HFFc6 (cell line): Measurements from ENCODE around the gene SVOP. TPM values are rescaled to one million over a fixed set of nuclear protein-coding genes. Genes with fewer than 3 reads are reported as not detected.

Source experiments
- DNase-seq: peaks from one replicate; pipeline ENCODE4 v3.0.0-alpha.2; 2018
- H3K27ac Mint-ChIP-seq: 2 replicates; pipeline ENCODE4 v1.8.0; 2020; ENCODE audit warnings: mild to moderate bottlenecking, mixed read lengths
- H3K27me3 Mint-ChIP-seq: 2 replicates; pipeline ENCODE4 v1.8.0; 2021; ENCODE audit warnings: mild to moderate bottlenecking, moderate library complexity, mixed read lengths; ENCODE audit not compliant: insufficient read depth
- H3K36me3 Mint-ChIP-seq: 2 replicates; pipeline ENCODE4 v1.8.0; 2021; ENCODE audit warnings: low read depth, mixed read lengths
- H3K4me1 Mint-ChIP-seq: 2 replicates; pipeline ENCODE4 v1.8.0; 2020; ENCODE audit warnings: low read depth, mixed read lengths
- H3K4me3 Mint-ChIP-seq: 2 replicates; pipeline ENCODE4 v1.8.0; 2020; ENCODE audit warnings: mild to moderate bottlenecking, moderate library complexity, mixed read lengths
- H3K9me3 Mint-ChIP-seq: 2 replicates; pipeline ENCODE4 v1.8.0; 2020; ENCODE audit warnings: mild to moderate bottlenecking, mixed read lengths
- total RNA-seq, 6 experiments: library from RNA; stranded (reverse); fragmentation: NEBNext Ultra II Directional; extraction: Animal tissue kit (Norgen Biotek cat#: 25700); gene quantifications; 2 replicates in 1 of 6; 3 replicates in 5 of 6; pipeline ENCODE4 v1.2.3, GENCODE V29; 2021
- TF ChIP-seq, protein P1 (sequence below): fragments of 200-600 bp; sonication (generic); IDR thresholded peaks from 2 replicates; pipeline ENCODE4 v1.5.0; 2021; ENCODE audit warnings: antibody characterized with exemption, mild to moderate bottlenecking

Gene SVOP
- total RNA-seq, 6 experiments from 2014 or later = not detected

DNA sequence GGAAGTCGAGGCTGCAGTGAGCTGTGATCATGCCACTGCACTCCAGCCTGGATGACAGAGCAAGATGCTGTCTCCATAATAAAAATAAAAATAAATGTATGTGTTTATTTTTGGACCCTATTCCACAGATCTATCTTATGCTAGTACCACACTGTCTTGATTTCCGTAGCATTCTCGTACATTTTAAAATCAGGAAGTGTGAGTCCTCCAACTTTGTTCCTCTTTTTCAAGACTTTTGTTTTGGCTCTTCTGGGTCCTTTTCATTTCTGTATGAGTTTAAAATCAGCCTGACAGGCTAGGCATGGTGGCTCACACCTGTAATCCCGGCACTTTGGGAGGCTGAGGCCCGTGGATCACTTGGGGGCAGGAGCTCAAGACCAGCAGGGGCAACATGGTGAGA is 115.1 kb downstream of the SVOP start:
- DNase-seq = no peak
- H3K27me3 Mint-ChIP-seq = peaks cover 20% of the 10 kb centered on the region
- no peaks in the 10 kb centered on the region for H3K36me3 Mint-ChIP-seq
- H3K9me3 Mint-ChIP-seq = no peaks in the 10 kb centered on the region
- no peak overlapping the region for H3K27ac Mint-ChIP-seq
- no peak overlapping the region for H3K4me3 Mint-ChIP-seq
- peaks cover 10% of the 10 kb centered on the region; the same call in 1 of the 2 replicates for H3K4me1 Mint-ChIP-seq
- TF ChIP-seq, protein P1, sequence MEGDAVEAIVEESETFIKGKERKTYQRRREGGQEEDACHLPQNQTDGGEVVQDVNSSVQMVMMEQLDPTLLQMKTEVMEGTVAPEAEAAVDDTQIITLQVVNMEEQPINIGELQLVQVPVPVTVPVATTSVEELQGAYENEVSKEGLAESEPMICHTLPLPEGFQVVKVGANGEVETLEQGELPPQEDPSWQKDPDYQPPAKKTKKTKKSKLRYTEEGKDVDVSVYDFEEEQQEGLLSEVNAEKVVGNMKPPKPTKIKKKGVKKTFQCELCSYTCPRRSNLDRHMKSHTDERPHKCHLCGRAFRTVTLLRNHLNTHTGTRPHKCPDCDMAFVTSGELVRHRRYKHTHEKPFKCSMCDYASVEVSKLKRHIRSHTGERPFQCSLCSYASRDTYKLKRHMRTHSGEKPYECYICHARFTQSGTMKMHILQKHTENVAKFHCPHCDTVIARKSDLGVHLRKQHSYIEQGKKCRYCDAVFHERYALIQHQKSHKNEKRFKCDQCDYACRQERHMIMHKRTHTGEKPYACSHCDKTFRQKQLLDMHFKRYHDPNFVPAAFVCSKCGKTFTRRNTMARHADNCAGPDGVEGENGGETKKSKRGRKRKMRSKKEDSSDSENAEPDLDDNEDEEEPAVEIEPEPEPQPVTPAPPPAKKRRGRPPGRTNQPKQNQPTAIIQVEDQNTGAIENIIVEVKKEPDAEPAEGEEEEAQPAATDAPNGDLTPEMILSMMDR = no peak

DNA sequence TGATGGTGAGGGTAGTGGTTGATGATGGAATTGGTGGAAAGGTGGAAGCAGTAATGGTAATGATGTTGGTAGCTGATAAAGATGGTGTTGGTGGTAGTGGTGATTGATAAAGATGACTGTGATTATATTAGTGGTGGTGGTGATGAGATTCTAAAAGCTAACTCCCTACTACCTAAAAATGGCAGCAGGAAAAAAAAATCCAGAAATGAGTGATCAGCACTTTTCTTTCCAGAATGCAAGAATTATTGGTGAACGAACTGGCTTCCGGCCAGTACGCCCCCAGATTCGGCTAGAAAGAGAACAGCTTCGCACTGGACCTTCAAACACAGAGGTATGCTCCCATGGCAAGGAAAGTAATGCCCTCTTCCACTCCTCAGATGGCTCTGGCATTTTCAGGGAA is 121.7 kb downstream of the SVOP start:
- H3K4me3 Mint-ChIP-seq = no peak overlapping the region
- H3K27ac Mint-ChIP-seq = no peak overlapping the region
- H3K9me3 Mint-ChIP-seq = peaks cover 4% of the 10 kb centered on the region; the same call in 1 of the 2 replicates
- TF ChIP-seq, protein P1 = no peak
- H3K4me1 Mint-ChIP-seq = no peaks in the 10 kb centered on the region
- peaks cover 13% of the 10 kb centered on the region for H3K27me3 Mint-ChIP-seq
- no peaks in the 10 kb centered on the region for H3K36me3 Mint-ChIP-seq
- no peak for DNase-seq

DNA sequence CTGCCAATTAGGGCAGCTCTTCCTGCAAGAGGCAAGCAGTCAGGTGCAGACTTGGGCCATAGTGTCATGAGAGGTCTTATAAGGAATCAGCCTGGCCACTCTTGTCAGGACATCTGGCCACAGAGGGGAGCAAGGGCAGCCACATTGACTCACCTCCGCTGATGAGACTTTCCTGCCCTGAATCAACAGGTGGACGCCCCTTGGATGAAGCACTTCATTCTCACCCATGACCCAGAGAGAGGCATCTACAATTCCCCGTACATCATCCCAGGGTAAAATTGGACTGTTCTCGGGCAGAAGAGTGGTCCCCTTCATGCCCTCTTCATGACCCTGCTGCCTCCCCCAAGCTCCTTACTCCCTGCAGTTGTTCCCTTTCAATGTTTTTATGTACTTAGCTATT is 124.1 kb downstream of the SVOP start:
- DNase-seq = no peak
- Mint-ChIP-seq H3K36me3 (no peaks in the 10 kb centered on the region), H3K27me3 (peaks cover 11% of the 10 kb centered on the region; the same call in 1 of the 2 replicates), H3K4me1 (no peaks in the 10 kb centered on the region), H3K9me3 (peaks cover 4% of the 10 kb centered on the region; the same call in 1 of the 2 replicates), H3K27ac (no peak overlapping the region), H3K4me3 (no peak overlapping the region)
- TF ChIP-seq, protein P1 = no peak

DNA sequence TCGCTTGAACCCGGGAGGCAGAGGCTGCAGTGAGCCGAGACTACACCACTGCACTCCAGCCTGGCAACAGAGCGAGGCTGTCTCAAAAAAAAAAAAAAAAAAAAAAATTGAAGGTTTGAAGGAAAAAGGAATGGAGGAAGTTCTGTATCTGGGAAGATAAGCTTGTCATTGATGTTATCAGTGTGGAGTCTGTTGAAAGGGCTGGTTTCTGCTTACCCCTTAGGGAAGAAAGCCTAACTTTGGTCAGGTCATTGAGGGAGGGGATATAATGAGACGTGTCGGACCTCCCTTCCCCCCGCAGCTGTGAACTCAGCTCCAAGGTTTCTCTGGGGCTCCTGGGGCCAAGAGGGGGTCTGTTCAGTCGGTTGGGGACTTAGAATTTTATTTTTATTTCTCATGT is 124.5 kb downstream of the SVOP start:
- no peak overlapping the region for H3K4me3 Mint-ChIP-seq
- H3K27me3 Mint-ChIP-seq = peaks cover 6% of the 10 kb centered on the region; the same call in 1 of the 2 replicates
- no peak overlapping the region for H3K27ac Mint-ChIP-seq
- no peaks in the 10 kb centered on the region for H3K36me3 Mint-ChIP-seq
- no peak for DNase-seq
- TF ChIP-seq, protein P1 = no peak
- H3K4me1 Mint-ChIP-seq = no peaks in the 10 kb centered on the region
- peaks cover 4% of the 10 kb centered on the region; the same call in 1 of the 2 replicates for H3K9me3 Mint-ChIP-seq

DNA sequence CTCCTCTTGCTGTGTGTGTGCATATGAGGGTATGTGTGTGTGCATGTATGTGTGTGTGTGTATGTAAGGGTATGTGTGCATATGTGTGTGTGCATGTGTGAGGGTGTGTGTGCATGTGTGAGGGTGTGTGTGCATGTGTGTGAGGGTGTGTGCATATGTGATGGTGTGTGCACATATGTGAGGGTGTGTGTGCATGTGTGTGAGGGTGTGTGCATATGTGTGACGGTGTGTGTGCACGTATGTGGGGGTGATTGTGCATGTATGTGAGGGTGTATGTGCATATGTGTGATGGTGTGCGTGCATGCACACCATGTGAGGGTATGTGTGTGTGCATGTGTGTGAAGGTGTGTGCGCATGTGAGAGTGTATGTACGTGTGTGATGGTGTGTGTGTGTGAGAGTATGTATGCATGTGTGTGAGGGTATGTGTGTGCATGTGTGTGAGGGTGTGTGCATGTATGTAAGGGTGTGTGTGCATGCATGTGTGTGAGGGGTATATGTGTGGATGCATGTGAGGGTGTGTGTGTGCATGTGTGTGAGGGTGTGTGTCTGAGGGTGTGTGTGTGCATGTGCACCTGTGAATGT is 125.6 kb downstream of the SVOP start:
- TF ChIP-seq, protein P1 = no peak
- H3K9me3 Mint-ChIP-seq = peaks cover 8% of the 10 kb centered on the region
- no peak overlapping the region for H3K4me3 Mint-ChIP-seq
- H3K27ac Mint-ChIP-seq = no peak overlapping the region
- peaks cover 1% of the 10 kb centered on the region; the same call in 1 of the 2 replicates for H3K27me3 Mint-ChIP-seq
- peaks cover 4% of the 10 kb centered on the region; the same call in 1 of the 2 replicates for H3K36me3 Mint-ChIP-seq
- DNase-seq = no peak
- H3K4me1 Mint-ChIP-seq = no peaks in the 10 kb centered on the region
